ENCODE measurements around the gene IFI27. TPM values are rescaled to one million over a fixed set of nuclear protein-coding genes. Genes with fewer than 3 reads are reported as not detected.
"Not testable (repeated sequence)": the region's sequence is repeated elsewhere in the genome, so short reads cannot be mapped to it uniquely, and the experiment has no call there.

Gene IFI27
- total and polyA plus RNA-seq, 2 donors = 19.9 to 417 TPM

DNA sequence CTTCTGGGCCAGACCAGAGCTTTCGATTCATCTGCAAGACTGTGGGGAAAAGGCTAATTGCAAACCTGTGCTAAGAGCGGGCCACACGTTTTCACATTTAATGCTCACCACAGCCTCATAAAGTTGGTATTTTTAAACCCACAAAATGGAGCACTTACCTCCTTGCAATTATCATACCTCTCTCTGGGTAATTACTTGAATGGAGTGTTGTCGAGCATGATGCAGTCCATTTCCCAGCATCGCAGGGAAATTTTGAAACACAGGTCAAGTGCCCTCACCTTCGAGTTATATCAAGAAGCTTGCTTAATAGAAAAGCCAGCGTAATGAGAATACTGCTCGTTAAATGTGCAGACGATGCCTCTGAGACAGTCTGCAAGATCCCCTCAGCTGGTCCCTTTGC, 27.7 kb downstream of the IFI27 start:
- 72% methylated on average over 9 of the region's 9 CpGs for WGBS

DNA sequence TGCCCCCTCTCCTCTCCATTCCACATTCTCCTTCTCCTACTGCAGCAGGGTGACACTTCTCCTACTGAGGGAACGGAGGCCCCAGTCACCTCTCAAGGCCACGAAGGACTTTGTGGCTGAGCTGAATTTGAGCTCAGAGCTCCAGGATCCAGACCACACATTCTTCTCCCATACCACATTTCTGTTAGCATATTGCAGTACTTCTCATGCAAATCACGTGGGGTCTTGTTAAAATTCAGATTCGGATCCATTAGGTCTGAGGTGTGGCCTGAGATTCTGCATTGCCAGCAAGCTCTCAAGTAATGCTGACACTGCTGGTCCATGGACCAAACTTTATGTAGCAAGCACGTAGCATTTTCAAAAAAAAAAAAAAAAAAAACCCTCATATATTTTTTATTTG, 28.5 kb downstream of the IFI27 start:
- no peak overlapping the region for H3K4me3 ChIP-seq (ENCODE audit: low read depth, low read length)
- no peaks in the 10 kb centered on the region for H3K36me3 ChIP-seq (ENCODE audit: insufficient read depth)
- DNase-seq (ENCODE audit: extremely low spot score) = no peak
- WGBS = 70% methylated on average over 5 of the region's 5 CpGs
- no peak overlapping the region for H3K27ac ChIP-seq (ENCODE audit: low read depth)
- H3K4me1 ChIP-seq (ENCODE audit: insufficient read depth) = no peaks in the 10 kb centered on the region

More for the DNA sequence above, 27.7 kb downstream of the IFI27 start:
- Histone ChIP-seq H3K4me3 (ENCODE audit: low read depth, low read length) (no peak overlapping the region), H3K4me1 (ENCODE audit: insufficient read depth) (no peaks in the 10 kb centered on the region), H3K27ac (ENCODE audit: low read depth) (no peak overlapping the region), H3K36me3 (ENCODE audit: insufficient read depth) (no peaks in the 10 kb centered on the region)
- DNase-seq (ENCODE audit: extremely low spot score) = no peak

DNA sequence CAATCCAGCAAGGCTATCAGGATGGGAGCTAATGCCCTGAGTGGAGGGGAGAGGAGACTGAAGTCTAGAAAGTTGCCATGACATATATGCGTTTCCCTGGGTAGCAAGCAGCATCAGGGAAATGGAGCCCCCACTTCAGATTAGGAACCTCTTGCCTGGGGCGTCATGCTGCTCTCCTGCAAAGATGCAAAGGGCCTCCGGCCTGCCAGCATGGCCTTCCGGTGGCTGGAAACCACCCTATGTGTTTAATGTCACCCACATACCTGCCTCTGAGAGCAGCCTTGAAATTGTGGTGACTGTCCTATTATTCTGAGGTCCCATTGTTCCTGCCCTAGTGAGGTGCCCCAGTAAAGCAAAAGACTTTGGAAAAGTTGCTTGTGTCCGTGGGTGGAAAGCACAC, 28.9 kb downstream of the IFI27 start:
- 85% methylated on average over 5 of the region's 5 CpGs for WGBS

DNA sequence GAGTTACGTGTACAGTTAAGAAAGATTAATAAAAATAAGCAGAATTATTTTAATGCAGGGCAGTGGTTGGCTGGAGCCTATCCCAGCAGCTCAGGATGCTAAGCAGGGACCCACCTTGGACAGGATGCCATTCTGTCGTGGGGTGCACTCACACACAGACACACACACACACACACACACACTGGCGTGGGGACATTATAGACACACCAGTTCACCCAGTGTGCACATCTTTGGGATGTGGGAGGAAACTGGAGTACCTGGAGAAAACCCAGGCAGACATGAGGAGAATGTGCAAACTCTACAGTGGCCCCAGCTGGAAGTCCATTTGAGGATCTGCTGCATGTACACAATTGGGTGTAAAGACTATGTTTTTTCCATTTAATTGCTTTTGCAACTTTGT, 31.7 kb downstream of the IFI27 start:
- Histone ChIP-seq H3K4me1 (ENCODE audit: insufficient read depth) (no peaks in the 10 kb centered on the region), H3K27ac (ENCODE audit: low read depth) (no peak overlapping the region), H3K36me3 (ENCODE audit: insufficient read depth) (no peaks in the 10 kb centered on the region), H3K4me3 (ENCODE audit: low read depth, low read length) (no peak overlapping the region)
- no peak for DNase-seq (ENCODE audit: extremely low spot score)
- WGBS = 68% methylated on average over 3 of the region's 3 CpGs

More for the DNA sequence above, 28.9 kb downstream of the IFI27 start:
- no peak for DNase-seq (ENCODE audit: extremely low spot score)
- Histone ChIP-seq H3K27ac (ENCODE audit: low read depth) (no peak overlapping the region), H3K36me3 (ENCODE audit: insufficient read depth) (no peaks in the 10 kb centered on the region), H3K4me3 (ENCODE audit: low read depth, low read length) (no peak overlapping the region), H3K4me1 (ENCODE audit: insufficient read depth) (no peaks in the 10 kb centered on the region)

DNA sequence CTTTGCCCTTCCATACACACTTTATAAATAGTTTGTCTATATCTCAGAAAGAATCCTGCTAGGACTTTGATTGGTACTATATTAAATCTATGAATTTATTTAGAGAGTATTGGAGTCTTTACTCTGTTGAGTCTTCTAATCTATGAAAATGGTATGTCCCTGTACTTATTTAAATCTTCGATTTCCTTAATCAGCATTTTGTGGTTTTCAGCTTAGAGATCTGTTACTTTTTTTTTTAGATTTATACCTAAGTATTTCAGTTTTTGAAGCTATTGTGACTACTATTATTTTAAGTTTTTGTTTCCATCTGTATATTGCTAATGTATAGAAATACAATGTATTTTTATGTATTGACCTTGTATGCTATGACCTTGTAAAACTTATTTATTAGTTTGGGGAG, 32.3 kb downstream of the IFI27 start:
- H3K27ac ChIP-seq (ENCODE audit: low read depth) = no peak overlapping the region
- H3K36me3 ChIP-seq (ENCODE audit: insufficient read depth) = no peaks in the 10 kb centered on the region
- no peak overlapping the region for H3K4me3 ChIP-seq (ENCODE audit: low read depth, low read length)
- DNase-seq (ENCODE audit: extremely low spot score) = no peak
- H3K4me1 ChIP-seq (ENCODE audit: insufficient read depth) = no peaks in the 10 kb centered on the region
- 86% methylated on average over 1 of the region's 1 CpG for WGBS

DNA sequence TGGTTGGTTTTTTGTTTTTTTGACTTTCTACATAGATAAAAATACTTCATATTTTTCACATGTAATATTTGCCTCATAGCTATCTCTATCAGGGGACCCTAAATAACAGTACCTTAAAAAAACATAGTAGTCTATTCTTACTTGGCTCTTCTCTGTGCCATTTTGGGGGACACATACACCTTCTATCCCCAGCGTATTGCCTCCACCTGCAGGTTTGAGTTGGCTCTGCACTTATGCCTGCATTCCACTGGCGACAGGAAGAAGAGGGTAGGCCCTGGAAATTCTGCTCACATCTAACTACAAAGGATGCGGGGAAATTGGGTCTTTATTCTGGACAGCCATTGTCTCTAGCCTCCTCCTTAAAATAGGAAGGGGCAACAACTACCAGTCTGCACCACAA, 32.7 kb downstream of the IFI27 start:
- no peak for DNase-seq (ENCODE audit: extremely low spot score)
- Histone ChIP-seq H3K4me1 (ENCODE audit: insufficient read depth) (no peaks in the 10 kb centered on the region), H3K4me3 (ENCODE audit: low read depth, low read length) (no peak overlapping the region), H3K36me3 (ENCODE audit: insufficient read depth) (no peaks in the 10 kb centered on the region), H3K27ac (ENCODE audit: low read depth) (no peak overlapping the region)
- 67% methylated on average over 3 of the region's 3 CpGs for WGBS

DNA sequence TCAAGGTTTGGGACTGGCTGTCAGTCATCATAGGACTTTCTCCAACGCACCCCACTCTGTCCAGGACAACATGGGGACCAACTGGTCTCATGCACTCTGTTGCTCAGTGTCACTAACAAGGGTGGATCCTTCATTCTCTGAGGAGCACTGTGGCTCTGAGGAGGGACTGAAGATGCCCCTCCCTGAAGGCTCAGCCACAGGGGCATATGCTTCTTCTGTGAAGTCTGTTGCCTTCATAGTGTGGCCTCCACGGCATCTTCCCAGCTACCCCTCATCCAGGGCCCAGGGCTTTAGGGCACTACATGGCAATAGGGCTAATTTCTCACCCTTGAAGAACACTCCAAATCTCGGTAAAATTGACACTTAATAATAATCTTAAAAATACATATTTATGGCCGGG, 33.2 kb downstream of the IFI27 start:
- Histone ChIP-seq H3K36me3 (ENCODE audit: insufficient read depth) (no peaks in the 10 kb centered on the region), H3K4me1 (ENCODE audit: insufficient read depth) (no peaks in the 10 kb centered on the region), H3K4me3 (ENCODE audit: low read depth, low read length) (no peak overlapping the region), H3K27ac (ENCODE audit: low read depth) (no peak overlapping the region)
- 91% methylated on average over 4 of the region's 4 CpGs for whole genome bisulfite sequencing
- DNase-seq (ENCODE audit: extremely low spot score) = no peak

DNA sequence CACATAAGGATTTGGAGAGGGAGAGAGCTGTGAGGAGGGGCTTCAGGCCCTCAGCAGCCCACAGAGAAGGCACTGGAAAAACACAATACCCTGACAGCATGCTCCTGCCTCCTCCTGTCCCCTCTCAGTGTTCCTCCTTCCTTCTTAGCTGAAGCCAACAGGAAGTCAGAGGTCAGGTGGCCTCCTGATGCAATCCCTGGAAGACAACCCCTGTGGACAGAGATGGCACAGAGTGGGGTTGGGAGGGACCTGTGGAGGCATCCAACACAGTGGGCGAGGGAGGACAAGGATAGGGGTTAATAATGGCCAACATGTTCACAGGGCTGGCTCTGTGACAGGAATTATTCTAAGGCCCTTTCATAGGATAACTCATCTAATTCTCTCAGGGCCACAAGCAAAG, 34.2 kb downstream of the IFI27 start:
- H3K27ac ChIP-seq (ENCODE audit: low read depth) = no peak overlapping the region
- no peaks in the 10 kb centered on the region for H3K4me1 ChIP-seq (ENCODE audit: insufficient read depth)
- H3K36me3 ChIP-seq (ENCODE audit: insufficient read depth) = no peaks in the 10 kb centered on the region
- no peak for DNase-seq (ENCODE audit: extremely low spot score)
- WGBS = 63% methylated on average over 1 of the region's 1 CpG
- H3K4me3 ChIP-seq (ENCODE audit: low read depth, low read length) = no peak overlapping the region

DNA sequence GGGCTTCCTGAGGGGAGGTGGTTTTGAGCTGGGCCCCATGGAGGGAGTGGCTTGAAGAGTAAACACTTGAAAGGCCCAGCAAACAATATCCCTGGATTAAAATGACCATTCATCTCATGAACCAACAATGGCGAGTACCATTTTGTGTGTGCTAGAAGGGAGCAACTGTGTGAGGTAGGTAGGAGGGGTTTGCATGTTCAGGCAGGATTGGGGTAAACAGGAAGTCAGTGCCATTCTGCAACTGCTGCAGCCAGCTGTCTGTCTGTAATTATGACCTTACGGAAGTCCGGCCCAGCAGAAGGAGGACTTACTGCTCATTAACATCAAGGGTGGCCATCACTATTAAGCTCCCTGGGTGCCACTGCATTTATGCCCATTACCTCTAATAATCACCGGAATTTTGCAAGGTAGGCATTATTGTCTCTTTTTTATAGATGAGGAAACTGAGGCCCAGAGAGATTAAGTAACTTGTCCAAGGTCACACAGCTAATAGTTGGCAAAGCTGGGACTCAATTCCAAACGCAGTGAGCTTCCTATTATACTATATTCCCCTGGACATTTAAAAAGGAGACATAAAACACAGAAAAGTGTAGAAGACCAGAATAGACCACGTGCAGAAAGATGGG, 35.5 kb downstream of the IFI27 start:
- 67% methylated on average over 6 of the region's 6 CpGs for WGBS
- no peaks in the 10 kb centered on the region for H3K36me3 ChIP-seq (ENCODE audit: insufficient read depth)
- no peak for DNase-seq (ENCODE audit: extremely low spot score)

DNA sequence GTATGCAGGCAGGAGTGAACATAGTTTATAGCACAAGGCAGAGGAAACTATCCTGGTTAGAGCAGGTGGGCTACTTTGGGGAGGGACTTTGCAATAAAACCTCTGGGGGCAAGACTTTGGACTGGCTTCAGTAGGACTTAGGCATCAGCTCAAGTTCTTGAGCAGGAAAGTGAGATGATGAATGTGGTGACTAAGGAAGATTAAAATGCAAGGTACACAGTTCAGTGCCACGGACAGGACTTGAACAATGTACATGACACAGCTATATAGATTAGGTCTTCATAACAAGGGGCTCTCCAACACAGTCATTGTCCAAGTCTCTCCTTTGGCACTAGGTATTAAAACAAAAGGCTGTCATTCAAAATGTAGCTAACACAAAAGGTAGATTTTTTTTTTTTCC, 42.1 kb downstream of the IFI27 start:
- no peak overlapping the region for H3K27ac ChIP-seq (ENCODE audit: low read depth)
- no peaks in the 10 kb centered on the region for H3K4me1 ChIP-seq (ENCODE audit: insufficient read depth)
- H3K4me3 ChIP-seq (ENCODE audit: low read depth, low read length) = no peak overlapping the region
- DNase-seq (ENCODE audit: extremely low spot score) = no peak
- WGBS = 64% methylated on average over 1 of the region's 1 CpG
- no peaks in the 10 kb centered on the region for H3K36me3 ChIP-seq (ENCODE audit: insufficient read depth)

More for the DNA sequence above, 35.5 kb downstream of the IFI27 start:
- Histone ChIP-seq H3K4me1 (ENCODE audit: insufficient read depth) (no peaks in the 10 kb centered on the region), H3K27ac (ENCODE audit: low read depth) (no peak overlapping the region), H3K4me3 (ENCODE audit: low read depth, low read length) (no peak overlapping the region)

DNA sequence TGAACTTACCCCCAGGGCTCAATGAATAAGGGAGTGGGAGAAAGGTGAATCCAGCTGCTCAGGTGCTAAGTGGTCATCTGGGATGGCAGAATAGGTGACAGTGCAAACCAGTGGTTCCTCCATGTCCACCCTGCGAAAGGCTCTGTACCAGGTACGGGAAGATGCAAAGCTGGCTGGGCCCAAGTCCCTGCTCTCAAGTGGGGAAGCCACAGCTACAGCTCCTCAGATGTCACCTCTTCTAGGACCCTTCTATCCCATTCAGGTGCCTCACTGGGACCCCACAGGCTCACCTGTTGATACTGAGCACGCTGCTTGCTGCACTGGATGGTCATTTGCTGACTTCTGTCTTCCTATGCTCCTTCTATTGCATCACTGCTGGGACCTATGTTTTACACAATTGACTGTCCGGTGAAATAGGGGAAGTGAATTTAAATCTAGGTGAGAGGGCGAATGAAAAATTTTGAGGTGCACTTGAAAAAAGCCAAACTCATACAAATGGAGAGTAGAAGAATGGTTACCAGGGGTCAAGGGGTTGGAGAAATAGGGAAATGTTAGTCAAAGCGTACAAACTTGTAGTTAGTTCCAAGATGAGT, 43.3 kb downstream of the IFI27 start:
- no peak for DNase-seq (ENCODE audit: extremely low spot score)
- Histone ChIP-seq H3K36me3 (ENCODE audit: insufficient read depth) (no peaks in the 10 kb centered on the region), H3K4me3 (ENCODE audit: low read depth, low read length) (no peak overlapping the region), H3K27ac (ENCODE audit: low read depth) (no peak overlapping the region), H3K4me1 (ENCODE audit: insufficient read depth) (no peaks in the 10 kb centered on the region)
- 81% methylated on average over 6 of the region's 6 CpGs for WGBS

DNA sequence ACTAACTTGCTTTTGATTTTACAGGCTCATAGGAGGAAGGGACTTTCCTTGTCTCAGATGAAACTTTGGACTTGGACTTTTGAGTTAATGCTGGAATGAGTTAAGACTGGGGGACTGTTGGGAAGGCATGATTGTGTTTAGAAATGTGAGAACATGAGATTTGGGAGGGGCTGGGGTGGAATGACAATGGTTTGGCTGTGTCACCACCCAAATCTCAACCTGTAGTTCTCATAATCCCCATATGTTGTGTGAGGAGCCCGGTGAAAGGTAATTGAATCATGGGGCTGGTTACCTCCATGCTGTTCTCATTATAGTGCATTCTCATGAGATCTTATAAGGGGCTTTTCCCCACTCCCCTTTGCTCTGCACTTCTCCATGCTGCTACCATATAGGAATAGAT, 45.6 kb downstream of the IFI27 start:
- DNase-seq (ENCODE audit: extremely low spot score); H3K4me1 ChIP-seq (ENCODE audit: insufficient read depth); H3K4me3 ChIP-seq (ENCODE audit: low read depth, low read length); H3K27ac ChIP-seq (ENCODE audit: low read depth); H3K36me3 ChIP-seq (ENCODE audit: insufficient read depth): not testable (repeated sequence)
- 84% methylated on average over 1 of the region's 1 CpG for WGBS

DNA sequence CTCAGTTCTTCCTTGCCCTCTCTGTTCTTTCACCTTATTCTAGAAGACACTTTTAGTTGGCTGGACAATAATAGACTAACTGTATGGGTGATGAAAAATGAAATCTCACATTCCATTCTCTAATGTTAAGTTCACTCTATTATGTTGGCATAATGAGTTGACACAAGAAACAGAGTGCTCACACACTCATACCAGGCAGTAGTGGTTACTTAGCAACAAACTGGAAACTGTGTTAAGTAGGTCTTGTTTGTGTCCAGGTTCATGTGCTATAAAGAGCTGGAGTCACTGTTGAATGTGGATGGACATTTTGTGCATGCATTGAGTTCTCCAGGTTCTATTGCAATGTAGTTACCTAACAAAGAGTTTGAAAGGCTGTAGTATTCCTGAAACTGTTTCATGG, 46.7 kb downstream of the IFI27 start:
- Histone ChIP-seq H3K4me3 (ENCODE audit: low read depth, low read length) (no peak overlapping the region), H3K27ac (ENCODE audit: low read depth) (no peak overlapping the region), H3K36me3 (ENCODE audit: insufficient read depth) (no peaks in the 10 kb centered on the region), H3K4me1 (ENCODE audit: insufficient read depth) (no peaks in the 10 kb centered on the region)
- DNase-seq (ENCODE audit: extremely low spot score) = no peak

DNA sequence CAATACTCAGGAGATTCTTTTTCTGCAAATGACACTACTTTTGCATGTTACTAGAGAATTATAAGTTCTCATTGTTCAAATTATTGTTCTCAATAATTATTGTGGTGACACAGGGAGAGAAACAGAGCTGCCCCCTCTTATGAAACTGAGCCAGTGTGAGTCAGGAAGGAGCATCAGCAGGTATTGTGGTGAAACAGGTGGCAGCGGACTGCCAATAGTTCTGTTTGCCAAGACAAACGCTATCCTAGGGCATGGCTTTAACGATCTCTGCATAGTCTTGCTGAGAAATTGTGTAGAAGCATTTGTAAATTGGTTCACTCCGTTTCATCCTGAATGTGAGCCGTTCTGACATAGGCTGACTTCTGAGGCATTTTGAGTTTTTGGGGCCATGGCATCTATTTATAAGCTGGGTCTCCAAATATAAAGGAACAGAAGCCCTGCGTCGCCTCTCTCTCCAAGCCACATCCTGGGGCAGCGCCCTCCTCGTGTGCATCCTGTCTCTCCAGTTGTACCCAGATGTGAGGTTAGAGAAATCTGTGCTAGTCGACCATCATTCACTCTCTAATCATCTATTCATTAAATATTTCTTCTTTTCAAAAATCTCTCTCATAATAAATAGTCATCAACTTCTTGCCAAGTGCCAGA, 47.8 kb downstream of the IFI27 start:
- H3K27ac ChIP-seq (ENCODE audit: low read depth) = no peak overlapping the region
- H3K4me1 ChIP-seq (ENCODE audit: insufficient read depth) = no peaks in the 10 kb centered on the region
- no peak for DNase-seq (ENCODE audit: extremely low spot score)
- WGBS = 66% methylated on average over 10 of the region's 10 CpGs
- no peaks in the 10 kb centered on the region for H3K36me3 ChIP-seq (ENCODE audit: insufficient read depth)
- H3K4me3 ChIP-seq (ENCODE audit: low read depth, low read length) = no peak overlapping the region

Measured in urinary bladder (tissue), 4 donors.